HepG2 (cell line): ENCODE measurements around the gene SCYL1. TPM values are rescaled to one million over a fixed set of nuclear protein-coding genes. Genes with fewer than 3 reads are reported as not detected.

Experiments
- BRD4 ChIP-seq: sonication (generic); formaldehyde crosslinking; IDR thresholded peaks from 2 replicates; pipeline ENCODE4 v1.4.0; 2020; ENCODE audit warnings: missing genetic modification reagents
- CREB3 ChIP-seq: sonication (generic); formaldehyde crosslinking; IDR thresholded peaks from 2 replicates; pipeline ENCODE4 v1.5.0; 2020; ENCODE audit warnings: missing genetic modification reagents
- ELF3 ChIP-seq: IDR thresholded peaks from 2 replicates; pipeline ENCODE4 v1.6.1; 2016; ENCODE audit warnings: missing genetic modification reagents, missing compliant biosample characterization
- FOSL2 ChIP-seq: sonication (generic); formaldehyde crosslinking; IDR thresholded peaks from 2 replicates; pipeline ENCODE4 v1.4.0; 2020; ENCODE audit warnings: missing genetic modification reagents
- GABPA ChIP-seq, 2 experiments: IDR thresholded peaks; 2 replicates each; pipeline ENCODE4 v1.6.1; 2011 to 2016; ENCODE audit warnings: low read depth in 2 of 2, low read length in 1 of 2, missing biosample characterization in 1 of 2, missing genetic modification characterization in 1 of 2
- KAT7 ChIP-seq: IDR thresholded peaks from 2 replicates; pipeline ENCODE4 v1.6.1; 2018; ENCODE audit warnings: borderline replicate concordance, missing compliant biosample characterization
- KDM5A ChIP-seq: fragments of 200-600 bp; sonication (generic); IDR thresholded peaks from 2 replicates; pipeline ENCODE4 v1.7.0; 2018; ENCODE audit warnings: antibody characterized with exemption, mild to moderate bottlenecking, low read length, borderline replicate concordance
- LBX2 ChIP-seq: sonication (generic); formaldehyde crosslinking; IDR thresholded peaks from 2 replicates; pipeline ENCODE4 v1.5.0; 2020; ENCODE audit warnings: missing genetic modification reagents, mild to moderate bottlenecking, borderline replicate concordance
- MBD4 ChIP-seq: IDR thresholded peaks from 2 replicates; pipeline ENCODE4 v1.6.1; 2012; ENCODE audit warnings: low read length, inconsistent platforms, borderline replicate concordance
- MBNL3 ChIP-seq: fragments of 250-450 bp; sonication (Bioruptor Pico); conservative IDR thresholded peaks from 2 replicates; pipeline ENCODE4 v1.8.0; 2022; ENCODE audit warnings: mild to moderate bottlenecking, inconsistent platforms
- MXD1 ChIP-seq: sonication (generic); formaldehyde crosslinking; IDR thresholded peaks from 2 replicates; pipeline ENCODE4 v1.4.0; 2020; ENCODE audit warnings: mild to moderate bottlenecking, missing genetic modification reagents
- PAWR ChIP-seq: sonication (generic); formaldehyde crosslinking; IDR thresholded peaks from 2 replicates; pipeline ENCODE4 v1.4.0; 2020; ENCODE audit warnings: missing genetic modification reagents, mild to moderate bottlenecking, borderline replicate concordance
- POLR2AphosphoS5 ChIP-seq: IDR thresholded peaks from 2 replicates; pipeline ENCODE4 v1.6.1; 2012; ENCODE audit warnings: low read depth, low read length
- SYNCRIP ChIP-seq: fragments of 200-400 bp; formaldehyde crosslinking; IDR thresholded peaks from 2 replicates; pipeline ENCODE4 v1.6.1; 2018; ENCODE audit warnings: mild to moderate bottlenecking, low read depth, low read length; ENCODE audit not compliant: insufficient read depth
- U2AF1 ChIP-seq: fragments of 200-400 bp; formaldehyde crosslinking; optimal IDR thresholded peaks from 2 replicates; pipeline ENCODE3; 2017; ENCODE audit warnings: mild to moderate bottlenecking, low read depth, low read length
- YEATS4 ChIP-seq: sonication (generic); formaldehyde crosslinking; IDR thresholded peaks from 2 replicates; pipeline ENCODE4 v1.4.0; 2020; ENCODE audit warnings: missing genetic modification reagents, borderline replicate concordance
- ZEB1 ChIP-seq: IDR thresholded peaks from 2 replicates; pipeline ENCODE4 v1.6.1; 2012; ENCODE audit warnings: mild to moderate bottlenecking, low read depth, inconsistent platforms; ENCODE audit not compliant: insufficient replicate concordance
- ZNF10 ChIP-seq: sonication (generic); formaldehyde crosslinking; IDR thresholded peaks from 2 replicates; pipeline ENCODE4 v1.4.0; 2020; ENCODE audit warnings: mild to moderate bottlenecking, low read depth, missing genetic modification reagents, borderline replicate concordance
- ZNF138 ChIP-seq: sonication (generic); formaldehyde crosslinking; IDR thresholded peaks from 2 replicates; pipeline ENCODE4 v1.5.0; 2020; ENCODE audit warnings: mild to moderate bottlenecking, low read depth, missing genetic modification reagents
- ZNF20 ChIP-seq: sonication (generic); formaldehyde crosslinking; IDR thresholded peaks from 2 replicates; pipeline ENCODE4 v1.4.0; 2020; ENCODE audit warnings: mild to moderate bottlenecking, moderate library complexity, missing genetic modification reagents
- ZNF260 ChIP-seq: sonication (generic); formaldehyde crosslinking; IDR thresholded peaks from 2 replicates; pipeline ENCODE4 v1.4.0; 2020; ENCODE audit warnings: missing genetic modification reagents, low read depth, mild to moderate bottlenecking, borderline replicate concordance
- ZNF550 ChIP-seq: sonication (generic); formaldehyde crosslinking; IDR thresholded peaks from 2 replicates; pipeline ENCODE4 v1.4.0; 2020; ENCODE audit warnings: mild to moderate bottlenecking, missing genetic modification reagents, borderline replicate concordance
- ZNF788 ChIP-seq: sonication (generic); formaldehyde crosslinking; IDR thresholded peaks from 2 replicates; pipeline ENCODE4 v1.5.0; 2020; ENCODE audit warnings: mild to moderate bottlenecking, missing genetic modification reagents, borderline replicate concordance
- ZSCAN9 ChIP-seq: IDR thresholded peaks from 2 replicates; pipeline ENCODE4 v1.6.1; 2016; ENCODE audit warnings: borderline replicate concordance
- polyA plus RNA-seq, 8 experiments: library from polyadenylated mRNA; depleted of rRNA in 3 of 8; stranded (reverse) in 7 of 8; unstranded in 1 of 8; fragments of >200 nt; fragmentation: Illumina TruSeq in 4 of 8; extraction: Trizol in 4 of 8; gene quantifications; 2 replicates each; pipeline versions ENCODE4 v1.2.1 to v1.2.3, GENCODE V29; 2011 to 2016; ENCODE audit warnings: low read depth in 4 of 8, missing spikeins in 1 of 8, mixed read lengths in 1 of 8; ENCODE audit not compliant: insufficient read depth in 1 of 8
- total RNA-seq, 5 experiments: library from RNA; depleted of rRNA; stranded (reverse); fragments of >200 nt; fragmentation: Illumina TruSeq; extraction: Trizol; gene quantifications; 2 replicates each; pipeline ENCODE4 v1.2.3, GENCODE V29; 2016; ENCODE audit warnings: low read depth in 1 of 5

Gene SCYL1
- total and polyA plus RNA-seq, 2 of the 13 experiments (the other 11 are each of a cell fraction or from before 2014, with no cell fraction given), result 65.9 to 103 TPM

GRCh38 chr11:65477149-65477965 is 47.5 kb upstream of the SCYL1 start (continued):
- 0 out of 2 replicates have a peak, but pooled peaks have one; percentile 45 for TF ChIP-seq LBX2
- TF ChIP-seq ZNF788 (CRISPR knock-in tag), result peak; percentile 95; the same call in 1 of the 2 replicates
- peak; percentile 59 for TF ChIP-seq GABPA (IDR thresholded peaks at IDR 0.05; ENCODE audit: low read depth, low read length)
- peak; percentile 76 for TF ChIP-seq GABPA (CRISPR knock-in tag; IDR thresholded peaks at IDR 0.05; ENCODE audit: low read depth)
- TF ChIP-seq KAT7 (CRISPR knock-in tag), result 0 out of 2 replicates have a peak, but pooled peaks have one; percentile 23
- TF ChIP-seq ZNF10 (CRISPR knock-in tag), result no peak
- no peak for TF ChIP-seq CREB3 (CRISPR knock-in tag)
- TF ChIP-seq MXD1, result 0 out of 2 replicates have a peak, but pooled peaks have one; percentile 35
- TF ChIP-seq KDM5A, result peak; percentile 71; the same call in 1 of the 2 replicates
- TF ChIP-seq MBD4, result no peak
- TF ChIP-seq ZNF20 (CRISPR knock-in tag), result no peak
- TF ChIP-seq ZNF138 (CRISPR knock-in tag), result 0 out of 2 replicates have a peak, but pooled peaks have one; percentile 61
- TF ChIP-seq ZEB1, result no peak
- TF ChIP-seq POLR2AphosphoS5, result peak; percentile 95
- TF ChIP-seq FOSL2 (CRISPR knock-in tag), result peak; percentile 97
- TF ChIP-seq MBNL3, result no peak
- TF ChIP-seq PAWR (CRISPR knock-in tag), result no peak; the same call in 1 of the 2 replicates
- peak; percentile 92 for TF ChIP-seq YEATS4
- TF ChIP-seq U2AF1, result no peak
- TF ChIP-seq ZNF550 (CRISPR knock-in tag), result no peak
- no peak for TF ChIP-seq ZNF260 (CRISPR knock-in tag)
- peak; percentile 64; the same call in 1 of the 2 replicates for TF ChIP-seq ELF3 (CRISPR knock-in tag)
- TF ChIP-seq ZSCAN9 (CRISPR knock-in tag), result no peak
- TF ChIP-seq SYNCRIP, result no peak
- TF ChIP-seq BRD4 (CRISPR knock-in tag), result peak; percentile 77; the same call in 1 of the 2 replicates
